GM23338 (cell line): Measurements from ENCODE around the gene IFNL3. TPM values are rescaled to one million over a fixed set of nuclear protein-coding genes. Genes with fewer than 3 reads are reported as not detected.

Experiments used
- ATAC-seq: fragments of 200-7000 bp; cut with Tn5 transposase; 3 replicates; pipeline ENCODE4 v1.9.1; 2020
- DNase-seq: peaks from one replicate; pipeline ENCODE4 v3.0.0-alpha.2; 2015; ENCODE audit warnings: low spot score
- H2AFZ ChIP-seq: fragments of 200-600 bp; sonication (generic); 2 replicates; pipeline ENCODE4 v1.8.0; 2016; ENCODE audit warnings: antibody characterized with exemption, mild to moderate bottlenecking, moderate library complexity
- H3F3A ChIP-seq: fragments of 200-600 bp; sonication (generic); replicated peaks from 2 replicates; pipeline ENCODE4 v1.8.0; 2017; ENCODE audit warnings: antibody characterized with exemption, mixed run types, low read depth
- H3K27ac ChIP-seq: fragments of 200-600 bp; sonication (generic); 2 replicates; pipeline ENCODE4 v1.6.1; 2016; ENCODE audit warnings: low read depth
- H3K27me3 ChIP-seq: fragments of 200-600 bp; sonication (generic); 2 replicates; pipeline ENCODE4 v1.8.0; 2016; ENCODE audit warnings: mild to moderate bottlenecking, mixed run types, moderate library complexity; ENCODE audit not compliant: insufficient read depth
- H3K36me3 ChIP-seq: fragments of 200-600 bp; sonication (generic); 2 replicates; pipeline ENCODE4 v1.8.0; 2016; ENCODE audit warnings: mild to moderate bottlenecking; ENCODE audit not compliant: insufficient read depth
- H3K4me1 ChIP-seq: fragments of 200-600 bp; sonication (generic); 2 replicates; pipeline ENCODE4 v1.8.0; 2016; ENCODE audit warnings: mild to moderate bottlenecking, moderate library complexity; ENCODE audit not compliant: insufficient read depth
- H3K4me2 ChIP-seq: fragments of 200-600 bp; sonication (generic); 2 replicates; pipeline ENCODE4 v1.7.1; 2017; ENCODE audit warnings: mixed run types
- H3K4me3 ChIP-seq: fragments of 200-600 bp; sonication (generic); 2 replicates; pipeline ENCODE4 v1.6.1; 2016; ENCODE audit warnings: mixed run types
- H3K79me2 ChIP-seq: fragments of 200-600 bp; sonication (generic); replicated peaks from 2 replicates; pipeline ENCODE4 v1.8.0; 2017; ENCODE audit warnings: mild to moderate bottlenecking; ENCODE audit not compliant: insufficient read depth
- H3K9me2 ChIP-seq: fragments of 200-600 bp; sonication (generic); 2 replicates; pipeline ENCODE4 v1.8.0; 2017; ENCODE audit not compliant: insufficient read depth
- H4K20me1 ChIP-seq: fragments of 200-600 bp; sonication (generic); replicated peaks from 2 replicates; pipeline ENCODE4 v1.8.0; 2017; ENCODE audit warnings: mild to moderate bottlenecking; ENCODE audit not compliant: insufficient read depth
- H3K27ac Mint-ChIP-seq: 2 replicates; pipeline ENCODE4 v1.8.0; 2020; ENCODE audit warnings: inconsistent platforms, mild to moderate bottlenecking, moderate library complexity, mixed read lengths
- H3K27me3 Mint-ChIP-seq: 3 replicates; pipeline ENCODE4 v1.8.0; 2022; ENCODE audit warnings: low read depth, mild to moderate bottlenecking, moderate library complexity, mixed read lengths, inconsistent platforms; ENCODE audit not compliant: insufficient read depth, poor library complexity
- H3K36me3 Mint-ChIP-seq: 3 replicates; pipeline ENCODE4 v1.8.0; 2021; ENCODE audit warnings: low read depth, mild to moderate bottlenecking, inconsistent platforms, moderate library complexity, mixed read lengths
- H3K4me1 Mint-ChIP-seq: 3 replicates; pipeline ENCODE4 v1.8.0; 2020; ENCODE audit warnings: mild to moderate bottlenecking, inconsistent platforms, mixed read lengths
- H3K4me3 Mint-ChIP-seq: 3 replicates; pipeline ENCODE4 v1.8.0; 2021; ENCODE audit warnings: moderate library complexity, mild to moderate bottlenecking, inconsistent platforms, mixed read lengths
- H3K9me3 Mint-ChIP-seq: 3 replicates; pipeline ENCODE4 v1.8.0; 2020; ENCODE audit warnings: moderate library complexity, mild to moderate bottlenecking, inconsistent platforms, mixed read lengths
- CREB1 ChIP-seq: fragments of 250-450 bp; sonication (Bioruptor Pico); IDR thresholded peaks from 2 replicates; pipeline ENCODE4 v1.5.0; 2020; ENCODE audit warnings: low read depth, mild to moderate bottlenecking, moderate library complexity
- EZH2phosphoT487 ChIP-seq: fragments of 200-600 bp; sonication (generic); IDR thresholded peaks from one replicate; pipeline ENCODE4 v1.8.1; 2018; ENCODE audit warnings: antibody characterized with exemption; ENCODE audit not compliant: unreplicated experiment
- JUNB ChIP-seq: IDR thresholded peaks from one replicate; pipeline ENCODE4 v1.6.1; 2016; ENCODE audit warnings: antibody characterized with exemption; ENCODE audit not compliant: unreplicated experiment
- POLR2AphosphoS5 ChIP-seq: IDR thresholded peaks from 2 replicates; pipeline ENCODE4 v1.6.1; 2016; ENCODE audit warnings: antibody characterized with exemption, low read depth
- STAT1 ChIP-seq: IDR thresholded peaks from one replicate; pipeline ENCODE4 v1.6.1; 2016; ENCODE audit warnings: antibody characterized with exemption; ENCODE audit not compliant: unreplicated experiment
- ZNF331 ChIP-seq: fragments of 250-450 bp; sonication (Bioruptor Pico); IDR thresholded peaks from 2 replicates; pipeline ENCODE4 v1.5.0; 2020; ENCODE audit warnings: low read depth, mild to moderate bottlenecking, moderate library complexity
- polyA plus RNA-seq: library from polyadenylated mRNA; unstranded; fragments of >200 nt; fragmentation: Nextera tagmentation; extraction: Ambion mirVana; gene quantifications from 2 replicates; pipeline ENCODE4 v1.2.1, GENCODE V29; 2016
- total RNA-seq: library from RNA; depleted of rRNA; stranded (reverse); fragments of >200 nt; shearing (Covaris generic); gene quantifications from 2 replicates; pipeline ENCODE4 v1.2.3, GENCODE V29; 2014
- TF ChIP-seq, protein P1 (sequence below): IDR thresholded peaks from 2 replicates; pipeline ENCODE4 v1.6.1; 2016; ENCODE audit warnings: antibody characterized with exemption
- TF ChIP-seq, protein P2 (sequence below), 2 experiments: fragments of 200-600 bp in 1 of 2; sonication (generic) in 1 of 2; conservative IDR thresholded peaks; 2 replicates each; pipeline versions ENCODE4 v1.5.1 to v1.6.1; 2016 to 2017; ENCODE audit warnings: antibody characterized with exemption in 2 of 2, low read depth in 2 of 2, mild to moderate bottlenecking in 2 of 2, moderate library complexity in 1 of 2

The IFNL3 gene
- total and polyA plus RNA-seq, 2 experiments from 2014 or later, result not detected

GRCh38 chr19:39200803-39201115 lies 44.0 kb downstream of the IFNL3 start:
- ATAC-seq (no peak), DNase-seq (no peak)
- H3K27me3 ChIP-seq, result peaks cover 60% of the 10 kb centered on the region
- H3K27me3 Mint-ChIP-seq, result peaks cover 44% of the 10 kb centered on the region
- no peak overlapping the region for H2AFZ ChIP-seq
- H3F3A ChIP-seq, result no peaks in the 10 kb centered on the region
- H3K36me3 ChIP-seq, result no peaks in the 10 kb centered on the region
- no peak overlapping the region; the same call in 2 of the 3 replicates for H3K4me3 Mint-ChIP-seq
- no peak overlapping the region for H3K4me2 ChIP-seq
- H3K79me2 ChIP-seq, result no peaks in the 10 kb centered on the region
- H3K4me1 Mint-ChIP-seq, result peaks cover 11% of the 10 kb centered on the region
- H3K9me2 ChIP-seq, result no peaks in the 10 kb centered on the region
- peaks cover 6% of the 10 kb centered on the region for H3K4me1 ChIP-seq
- H3K27ac Mint-ChIP-seq, result no peak overlapping the region
- no peak for TF ChIP-seq ZNF331
- TF ChIP-seq JUNB, result no peak
- TF ChIP-seq, protein P1, sequence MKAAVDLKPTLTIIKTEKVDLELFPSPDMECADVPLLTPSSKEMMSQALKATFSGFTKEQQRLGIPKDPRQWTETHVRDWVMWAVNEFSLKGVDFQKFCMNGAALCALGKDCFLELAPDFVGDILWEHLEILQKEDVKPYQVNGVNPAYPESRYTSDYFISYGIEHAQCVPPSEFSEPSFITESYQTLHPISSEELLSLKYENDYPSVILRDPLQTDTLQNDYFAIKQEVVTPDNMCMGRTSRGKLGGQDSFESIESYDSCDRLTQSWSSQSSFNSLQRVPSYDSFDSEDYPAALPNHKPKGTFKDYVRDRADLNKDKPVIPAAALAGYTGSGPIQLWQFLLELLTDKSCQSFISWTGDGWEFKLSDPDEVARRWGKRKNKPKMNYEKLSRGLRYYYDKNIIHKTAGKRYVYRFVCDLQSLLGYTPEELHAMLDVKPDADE, result no peak
- TF ChIP-seq CREB1 (CRISPR knock-in tag), result no peak
- TF ChIP-seq STAT1, result no peak
- TF ChIP-seq, protein P2, sequence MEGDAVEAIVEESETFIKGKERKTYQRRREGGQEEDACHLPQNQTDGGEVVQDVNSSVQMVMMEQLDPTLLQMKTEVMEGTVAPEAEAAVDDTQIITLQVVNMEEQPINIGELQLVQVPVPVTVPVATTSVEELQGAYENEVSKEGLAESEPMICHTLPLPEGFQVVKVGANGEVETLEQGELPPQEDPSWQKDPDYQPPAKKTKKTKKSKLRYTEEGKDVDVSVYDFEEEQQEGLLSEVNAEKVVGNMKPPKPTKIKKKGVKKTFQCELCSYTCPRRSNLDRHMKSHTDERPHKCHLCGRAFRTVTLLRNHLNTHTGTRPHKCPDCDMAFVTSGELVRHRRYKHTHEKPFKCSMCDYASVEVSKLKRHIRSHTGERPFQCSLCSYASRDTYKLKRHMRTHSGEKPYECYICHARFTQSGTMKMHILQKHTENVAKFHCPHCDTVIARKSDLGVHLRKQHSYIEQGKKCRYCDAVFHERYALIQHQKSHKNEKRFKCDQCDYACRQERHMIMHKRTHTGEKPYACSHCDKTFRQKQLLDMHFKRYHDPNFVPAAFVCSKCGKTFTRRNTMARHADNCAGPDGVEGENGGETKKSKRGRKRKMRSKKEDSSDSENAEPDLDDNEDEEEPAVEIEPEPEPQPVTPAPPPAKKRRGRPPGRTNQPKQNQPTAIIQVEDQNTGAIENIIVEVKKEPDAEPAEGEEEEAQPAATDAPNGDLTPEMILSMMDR (conservative IDR thresholded peaks at IDR 0.05; ENCODE audit: low read depth in 2 of 2), result no peak
- H3K9me3 Mint-ChIP-seq, result peaks cover 3% of the 10 kb centered on the region; the same call in 2 of the 3 replicates
- no peaks in the 10 kb centered on the region; the same call in 2 of the 3 replicates for H3K36me3 Mint-ChIP-seq
- H3K4me3 ChIP-seq, result no peak overlapping the region
- H3K27ac ChIP-seq, result no peak overlapping the region
- H4K20me1 ChIP-seq, result no peaks in the 10 kb centered on the region

DNA sequence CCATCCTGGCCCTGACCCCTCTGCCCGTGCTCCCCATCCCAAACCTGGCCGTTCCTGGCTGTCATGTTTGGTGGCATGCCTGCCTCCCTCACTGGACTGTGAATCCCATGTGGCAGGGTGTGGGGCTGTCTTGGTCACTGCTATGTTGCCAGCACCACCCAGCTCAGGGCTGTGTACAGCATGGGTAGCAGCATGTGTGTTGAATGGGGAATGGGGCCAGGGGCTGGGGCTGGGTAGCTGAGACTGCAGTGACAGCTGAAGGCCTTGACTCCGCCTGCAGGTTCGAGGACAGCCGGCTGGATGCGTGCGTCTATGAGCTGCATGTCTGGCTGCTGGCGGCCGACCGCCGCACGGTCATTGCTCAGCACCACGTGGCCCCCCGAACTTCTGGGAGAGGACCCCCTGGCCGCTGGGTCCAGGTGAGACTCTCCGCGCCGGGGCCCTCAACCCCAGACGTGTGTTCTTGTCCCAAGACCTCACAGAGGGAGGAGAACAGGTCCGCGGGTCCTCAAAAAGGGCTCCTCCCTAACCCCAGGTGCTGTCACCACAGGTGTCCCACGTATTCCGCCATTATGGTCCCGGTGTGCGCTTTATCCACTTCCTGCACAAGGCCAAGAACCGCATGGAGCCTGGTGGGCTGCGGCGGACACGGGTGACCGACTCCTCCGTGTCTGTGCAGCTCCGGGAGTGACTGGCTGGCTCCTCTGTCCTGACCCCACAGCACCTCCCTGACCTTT lies 44.6 kb downstream of the IFNL3 start:
- Histone ChIP-seq H3K36me3 (no peaks in the 10 kb centered on the region), H3K79me2 (no peaks in the 10 kb centered on the region), H2AFZ (no peak overlapping the region), H3K4me2 (no peak overlapping the region), H4K20me1 (no peaks in the 10 kb centered on the region), H3K4me1 (peaks cover 6% of the 10 kb centered on the region), H3K27ac (no peak overlapping the region), H3K4me3 (no peak overlapping the region), H3F3A (no peaks in the 10 kb centered on the region), H3K27me3 (peaks cover 57% of the 10 kb centered on the region), H3K9me2 (no peaks in the 10 kb centered on the region)
- no peak for ATAC-seq
- Mint-ChIP-seq H3K27ac (no peak overlapping the region), H3K36me3 (no peaks in the 10 kb centered on the region; the same call in 2 of the 3 replicates), H3K4me3 (no peak overlapping the region; the same call in 2 of the 3 replicates), H3K27me3 (peaks cover 49% of the 10 kb centered on the region), H3K9me3 (peaks cover 3% of the 10 kb centered on the region; the same call in 2 of the 3 replicates), H3K4me1 (peaks cover 16% of the 10 kb centered on the region)
- no peak for DNase-seq
- TF ChIP-seq ZNF331, result no peak
- TF ChIP-seq POLR2AphosphoS5, result no peak
- TF ChIP-seq EZH2phosphoT487, result no peak
- no peak for TF ChIP-seq CREB1 (CRISPR knock-in tag)
